Central memory CD4-positive, alpha-beta T cell (primary cell): Measurements from ENCODE around the gene SDS.

Source experiments
- DNase-seq: peaks from one replicate; pipeline ENCODE4 v3.0.0; 2022

The SDS gene

DNA sequence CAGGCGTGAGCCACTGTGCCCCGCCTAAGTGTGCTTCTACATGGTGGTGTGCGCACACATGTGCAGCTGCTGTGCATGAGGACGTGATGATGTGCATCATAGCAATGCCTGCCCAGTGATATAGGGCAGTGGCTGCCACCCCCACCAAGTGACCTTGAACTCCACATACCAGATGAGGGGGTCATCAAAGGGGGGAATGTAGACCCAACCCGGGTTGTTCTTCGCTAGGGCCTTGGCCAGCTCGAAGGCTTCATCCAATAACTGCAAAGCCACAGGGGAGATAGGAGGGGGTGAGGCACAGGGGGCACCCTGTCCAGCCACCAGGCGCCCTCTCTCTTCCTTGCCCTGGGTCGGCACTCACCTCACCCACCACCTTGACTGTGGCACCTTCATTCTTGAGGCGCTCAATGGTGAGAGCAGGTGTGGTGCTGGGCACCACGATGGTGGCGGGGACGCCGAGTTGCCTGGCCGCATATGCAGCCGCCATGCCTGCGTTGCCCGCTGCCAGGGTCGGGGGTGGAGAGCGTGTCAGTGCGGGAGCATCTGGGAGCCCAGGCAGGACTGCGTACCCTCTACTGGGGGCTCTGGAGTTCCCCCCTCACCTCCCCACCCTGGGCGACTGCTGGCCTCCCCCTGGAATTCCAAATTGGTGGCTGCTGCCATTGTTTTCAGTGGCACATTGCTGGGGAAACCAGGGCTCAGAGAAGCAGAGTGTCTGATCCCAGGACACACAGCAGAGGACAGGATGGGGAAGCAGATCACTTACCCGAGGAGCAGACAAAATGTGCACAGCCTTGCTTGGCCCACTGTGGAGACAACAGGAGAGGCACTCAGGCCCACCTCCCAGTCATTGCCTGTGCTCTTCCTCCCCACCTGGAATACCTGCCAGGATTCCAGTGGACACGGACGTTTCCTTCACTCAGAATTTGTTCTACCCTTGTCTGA is 5.1 kb downstream of the SDS start:
- no peak for DNase-seq

- DNase-seq = no peak
These were observed 6.0 kb downstream of the SDS start for GRCh38 chr12:113397497-113398197.

DNA sequence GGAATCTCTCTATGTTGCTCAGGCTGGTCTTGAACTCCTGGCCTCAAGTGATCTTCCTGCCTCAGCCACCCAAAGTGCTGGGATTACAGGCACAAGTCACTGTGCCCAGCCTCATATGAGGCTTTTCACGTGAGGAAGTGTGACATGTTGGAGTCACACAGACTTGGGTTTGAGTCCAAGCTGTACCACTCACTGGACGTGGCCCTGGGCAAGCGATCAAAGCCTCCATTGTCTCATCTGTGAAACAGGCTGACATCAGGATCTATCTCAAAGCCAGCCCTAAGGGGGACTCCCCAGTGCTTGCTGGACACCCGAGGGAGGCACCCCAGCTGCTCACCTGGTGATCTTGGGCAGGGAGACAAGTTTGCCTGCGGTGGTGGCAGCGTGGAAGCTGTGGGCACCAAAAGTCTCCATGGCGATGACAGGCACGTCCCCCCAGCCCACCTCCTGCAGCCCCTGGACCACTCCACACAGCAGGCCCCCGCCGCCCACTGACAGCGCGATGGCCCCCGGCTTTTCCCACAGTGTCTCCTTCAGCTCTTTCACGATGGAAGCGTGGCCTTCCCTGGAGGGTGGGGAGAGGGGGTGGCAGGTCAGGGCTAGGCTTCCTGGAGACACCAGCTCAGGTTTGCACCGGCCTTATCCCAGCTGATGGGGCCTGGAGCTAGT is 6.7 kb downstream of the SDS start:
- DNase-seq = no peak

DNA sequence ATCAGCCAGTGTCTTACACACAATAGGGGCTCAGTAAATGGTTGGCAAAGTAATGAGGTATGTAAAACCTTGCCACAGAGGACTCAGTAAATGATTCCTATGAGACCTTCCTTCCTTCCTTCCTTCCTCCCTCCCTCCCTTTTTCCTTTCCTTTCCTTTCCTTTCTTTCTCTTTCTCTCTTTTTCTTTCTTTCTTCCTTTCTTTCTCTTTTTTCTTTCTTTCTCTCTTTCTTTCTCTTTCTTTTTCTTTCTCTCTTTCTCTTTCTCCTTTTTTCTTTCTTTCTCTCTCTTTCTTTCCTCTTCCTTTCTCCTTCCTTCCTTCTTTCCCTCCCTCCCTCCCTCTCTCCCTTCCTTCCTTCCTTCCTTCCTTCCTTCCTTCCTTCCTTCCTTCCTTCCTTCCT is 7.5 kb downstream of the SDS start:
- DNase-seq = no peak

DNA sequence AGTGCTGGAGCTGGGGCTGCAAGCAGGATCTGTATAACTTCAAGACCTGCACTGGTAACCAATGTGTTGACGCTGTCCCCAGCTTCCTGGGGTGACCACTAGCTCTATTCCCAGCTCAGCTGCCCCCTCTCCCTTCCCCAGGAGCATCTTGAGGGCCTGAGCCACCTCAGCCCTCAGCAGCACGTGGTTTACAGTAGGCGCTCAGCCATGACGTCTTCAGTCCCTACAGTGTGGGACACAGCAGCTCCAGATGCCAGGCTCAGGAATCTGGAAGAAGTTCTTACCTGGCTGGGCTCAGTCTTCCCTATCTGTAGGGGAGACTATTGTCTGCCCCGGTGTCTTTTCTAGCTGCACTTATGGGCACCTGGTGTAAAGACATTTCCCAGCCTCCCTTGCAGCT is 8.6 kb downstream of the SDS start:
- no peak for DNase-seq

DNA sequence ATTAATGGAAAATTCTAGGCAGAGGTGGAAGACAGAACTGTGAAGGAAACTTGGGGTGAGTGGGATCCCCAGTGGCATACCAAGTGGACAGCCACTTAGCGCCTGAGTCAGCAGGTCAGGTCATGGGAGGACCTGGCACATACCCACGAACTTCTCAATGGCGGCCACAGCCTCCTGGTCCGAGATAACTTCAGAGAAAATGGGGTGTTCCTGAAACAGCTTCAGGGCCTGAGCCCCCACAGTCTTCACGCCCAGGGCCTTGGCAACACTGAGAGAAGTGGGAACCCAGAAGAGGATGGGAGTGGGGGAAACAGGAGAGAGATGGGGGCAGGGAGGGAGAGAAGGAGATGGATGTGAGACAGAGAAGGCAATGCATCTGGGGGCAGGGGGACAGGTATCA is 9.9 kb downstream of the SDS start:
- DNase-seq = no peak

- DNase-seq = no peak
These were observed 10.6 kb downstream of the SDS start for GRCh38 chr12:113392988-113393579.

GRCh38 chr12:113392520-113392919 is 11.2 kb downstream of the SDS start:
- DNase-seq = no peak

DNA sequence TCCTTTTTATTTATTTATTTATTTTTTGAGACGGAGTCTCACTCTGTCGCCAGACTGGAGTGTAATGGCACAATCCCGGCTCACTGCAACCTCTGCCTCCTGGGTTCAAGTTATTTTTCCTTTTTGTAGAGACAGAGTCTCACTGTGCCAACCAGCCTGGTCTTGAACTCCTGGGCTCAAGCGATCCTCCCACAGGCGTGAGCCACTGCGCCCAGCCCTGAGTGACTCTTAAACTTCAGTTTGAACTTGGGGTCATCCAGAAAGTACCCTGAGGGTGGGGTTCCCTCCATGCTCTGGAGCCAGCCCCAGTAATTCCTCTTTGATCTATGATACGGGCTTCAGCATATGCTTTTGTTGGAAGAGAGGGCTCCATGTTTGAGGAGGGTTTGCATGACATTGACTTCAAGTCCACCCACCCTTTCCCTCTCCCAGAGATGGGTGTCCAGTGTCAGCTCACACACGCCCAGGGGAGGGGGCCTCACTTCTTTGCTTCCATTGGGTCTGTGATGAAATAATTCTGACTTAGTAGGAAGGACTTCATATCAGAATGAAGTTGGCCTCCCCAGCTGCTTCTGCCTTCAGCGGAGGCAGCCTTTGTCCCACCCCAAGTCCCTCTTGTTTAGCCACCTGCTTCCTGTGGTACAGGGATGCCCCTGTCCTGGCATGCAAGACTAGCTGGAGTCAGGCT is 11.9 kb downstream of the SDS start:
- DNase-seq = no peak

- DNase-seq = no peak
These were observed 12.5 kb downstream of the SDS start for GRCh38 chr12:113391145-113391544.

- DNase-seq = no peak
These were observed 13.3 kb downstream of the SDS start for GRCh38 chr12:113390064-113391043.

GRCh38 chr12:113388351-113388750 is 15.3 kb downstream of the SDS start:
- DNase-seq = no peak

GRCh38 chr12:113387631-113388030 is 16.1 kb downstream of the SDS start:
- DNase-seq = no peak

- no peak for DNase-seq
These were observed 16.7 kb downstream of the SDS start for GRCh38 chr12:113386866-113387566.

- no peak for DNase-seq
These were observed 18.3 kb downstream of the SDS start for GRCh38 chr12:113385282-113385882.

GRCh38 chr12:113384778-113385177 is 18.9 kb downstream of the SDS start:
- DNase-seq = no peak

DNA sequence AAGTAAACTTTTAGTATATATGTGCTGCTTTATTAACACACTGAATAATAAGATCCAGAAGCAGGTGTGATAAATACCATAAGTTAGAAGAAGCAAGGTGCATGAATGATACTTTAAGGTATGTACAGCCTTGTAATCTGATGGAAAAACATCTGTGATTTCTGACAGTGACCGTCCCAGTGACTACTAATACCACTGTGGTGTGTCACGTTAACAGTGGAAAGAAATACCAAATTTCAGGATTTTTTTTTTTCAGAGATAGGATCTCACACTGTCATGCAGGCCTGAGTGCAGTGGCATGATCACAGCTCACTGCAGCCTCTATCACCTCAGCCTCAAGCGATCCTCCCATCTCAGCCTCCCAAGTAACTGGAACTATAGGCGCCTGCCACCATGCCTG is 21.5 kb downstream of the SDS start:
- DNase-seq = no peak

- DNase-seq = no peak
These were observed 22.5 kb downstream of the SDS start for GRCh38 chr12:113381220-113381619.

DNA sequence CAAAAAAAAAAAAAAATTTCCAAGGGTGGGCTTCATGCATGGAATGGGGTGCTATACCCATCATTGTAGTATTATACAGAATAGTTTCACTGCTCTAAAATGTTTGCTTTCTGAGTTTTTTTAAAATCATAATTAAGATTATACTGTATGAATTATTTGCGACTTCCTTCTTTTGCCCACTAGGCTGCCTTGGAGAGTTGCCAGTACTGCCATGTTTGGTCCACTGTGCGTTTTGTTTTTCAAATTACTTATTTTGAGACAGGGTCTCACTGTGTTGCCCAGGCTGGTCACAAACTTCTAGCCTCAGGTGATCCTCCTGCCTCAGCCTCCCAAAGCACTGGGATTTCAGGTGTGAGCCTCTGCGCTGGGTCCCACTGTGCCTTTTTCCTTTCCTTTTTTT is 25.4 kb downstream of the SDS start:
- no peak for DNase-seq

- no peak for DNase-seq
These were observed 28.8 kb downstream of the SDS start for GRCh38 chr12:113374823-113375428.
